Neural progenitor cell (in vitro differentiated cells): ENCODE results near the gene PLXNC1. TPM values are rescaled to one million over a fixed set of nuclear protein-coding genes. Genes with fewer than 3 reads are reported as not detected.

Experiments
- DNase-seq: peaks from one replicate; pipeline ENCODE4 v3.0.0-alpha.2; 2016; ENCODE audit warnings: low spot score
- H2AFZ ChIP-seq: fragments of 200-600 bp; sonication (generic); replicated peaks from 2 replicates; pipeline ENCODE4 v1.6.1; 2016; ENCODE audit warnings: antibody characterized with exemption
- H3F3A ChIP-seq: fragments of 200-600 bp; sonication (generic); 2 replicates; pipeline ENCODE4 v1.6.1; 2016; ENCODE audit warnings: antibody characterized with exemption, low read depth
- H3K27ac ChIP-seq: fragments of 200-600 bp; sonication (generic); 2 replicates; pipeline ENCODE4 v1.5.1; 2016; ENCODE audit warnings: mild to moderate bottlenecking
- H3K27me3 ChIP-seq: fragments of 200-600 bp; sonication (generic); 2 replicates; pipeline ENCODE4 v1.6.1; 2016; ENCODE audit warnings: mild to moderate bottlenecking, moderate library complexity
- H3K36me3 ChIP-seq: fragments of 200-600 bp; sonication (generic); 2 replicates; pipeline ENCODE4 v1.5.1; 2016
- H3K4me1 ChIP-seq: fragments of 200-600 bp; sonication (generic); 2 replicates; pipeline ENCODE4 v1.6.1; 2016; ENCODE audit warnings: mixed run types
- H3K4me2 ChIP-seq: fragments of 200-600 bp; sonication (generic); 2 replicates; pipeline ENCODE4 v1.6.1; 2016
- H3K4me3 ChIP-seq: fragments of 200-600 bp; sonication (generic); 2 replicates; pipeline ENCODE4 v1.5.1; 2016
- H3K79me2 ChIP-seq: fragments of 200-600 bp; sonication (generic); 2 replicates; pipeline ENCODE4 v1.6.1; 2016; ENCODE audit warnings: low read depth
- H3K9ac ChIP-seq: fragments of 200-600 bp; sonication (generic); 2 replicates; pipeline ENCODE4 v1.6.1; 2016
- H3K9me3 ChIP-seq: fragments of 200-600 bp; sonication (generic); 2 replicates; pipeline ENCODE4 v1.5.1; 2016; ENCODE audit warnings: low read depth
- H4K20me1 ChIP-seq: fragments of 200-600 bp; sonication (generic); 2 replicates; pipeline ENCODE4 v1.6.1; 2016; ENCODE audit warnings: low read depth
- H3K27ac Mint-ChIP-seq: 3 replicates; pipeline ENCODE4 v1.8.0; 2021; ENCODE audit warnings: mixed read lengths
- H3K27me3 Mint-ChIP-seq: 2 replicates; pipeline ENCODE4 v1.8.0; 2022; ENCODE audit warnings: low read depth, mild to moderate bottlenecking, inconsistent platforms, moderate library complexity, mixed read lengths; ENCODE audit not compliant: insufficient read depth
- H3K36me3 Mint-ChIP-seq: 3 replicates; pipeline ENCODE4 v1.8.0; 2021; ENCODE audit warnings: mixed read lengths
- H3K4me1 Mint-ChIP-seq: 3 replicates; pipeline ENCODE4 v1.8.0; 2021; ENCODE audit warnings: mixed read lengths
- H3K4me3 Mint-ChIP-seq: 3 replicates; pipeline ENCODE4 v1.8.0; 2021; ENCODE audit warnings: mild to moderate bottlenecking, moderate library complexity, mixed read lengths
- H3K9me3 Mint-ChIP-seq: 3 replicates; pipeline ENCODE4 v1.8.0; 2020; ENCODE audit warnings: mixed read lengths
- CTCF ChIP-seq: fragments of 200-600 bp; sonication (generic); IDR thresholded peaks from 2 replicates; pipeline ENCODE4 v1.5.1; 2017; ENCODE audit warnings: antibody characterized with exemption, mild to moderate bottlenecking
- EZH2 ChIP-seq: fragments of 200-600 bp; sonication (generic); IDR thresholded peaks from 2 replicates; pipeline ENCODE4 v1.6.1; 2017; ENCODE audit warnings: antibody characterized with exemption, mild to moderate bottlenecking, moderate library complexity
- EZH2phosphoT487 ChIP-seq: fragments of 200-600 bp; sonication (generic); IDR thresholded peaks from 2 replicates; pipeline ENCODE4 v1.6.1; 2017; ENCODE audit warnings: antibody characterized with exemption
- total RNA-seq: library from RNA; depleted of rRNA; stranded (reverse); fragments of >200 nt; gene quantifications from 2 replicates; pipeline ENCODE4 v1.2.3, GENCODE V29; 2015; ENCODE audit warnings: low replicate concordance

The PLXNC1 gene
- total RNA-seq, 1 donor from 2014 or later = 16.7 TPM

GRCh38 chr12:94326727-94327126, 178.3 kb downstream of the PLXNC1 start:
- H3K9me3 ChIP-seq = no peaks in the 10 kb centered on the region
- no peaks in the 10 kb centered on the region for H3F3A ChIP-seq
- no peaks in the 10 kb centered on the region for H3K79me2 ChIP-seq
- Mint-ChIP-seq H3K36me3 (peaks cover 52% of the 10 kb centered on the region), H3K27ac (no peak overlapping the region), H3K4me3 (no peak overlapping the region), H3K9me3 (peaks cover 13% of the 10 kb centered on the region), H3K4me1 (peaks cover 2% of the 10 kb centered on the region), H3K27me3 (peaks cover 2% of the 10 kb centered on the region)
- no peak for DNase-seq
- H3K4me2 ChIP-seq = no peak overlapping the region
- peaks cover 9% of the 10 kb centered on the region for H3K36me3 ChIP-seq
- H4K20me1 ChIP-seq = no peaks in the 10 kb centered on the region
- no peaks in the 10 kb centered on the region for H3K27me3 ChIP-seq
- no peak overlapping the region for H3K9ac ChIP-seq
- H3K4me1 ChIP-seq = peaks cover 3% of the 10 kb centered on the region
- no peak overlapping the region for H3K4me3 ChIP-seq
- H2AFZ ChIP-seq = no peak overlapping the region
- no peak overlapping the region for H3K27ac ChIP-seq
- TF ChIP-seq EZH2phosphoT487 (no peak), CTCF (no peak), EZH2 (no peak)

GRCh38 chr12:94327809-94328208, 179.4 kb downstream of the PLXNC1 start:
- H3K27me3 ChIP-seq = no peaks in the 10 kb centered on the region
- no peak overlapping the region for H3K27ac ChIP-seq
- Mint-ChIP-seq H3K9me3 (peaks cover 12% of the 10 kb centered on the region), H3K4me3 (no peak overlapping the region), H3K4me1 (peaks cover 2% of the 10 kb centered on the region), H3K36me3 (peaks cover 47% of the 10 kb centered on the region), H3K27me3 (peaks cover 2% of the 10 kb centered on the region), H3K27ac (no peak overlapping the region)
- no peaks in the 10 kb centered on the region for H3K9me3 ChIP-seq
- no peak overlapping the region for H3K9ac ChIP-seq
- no peak for DNase-seq
- H3K79me2 ChIP-seq = no peaks in the 10 kb centered on the region
- no peaks in the 10 kb centered on the region for H4K20me1 ChIP-seq
- H3K4me1 ChIP-seq = peaks cover 3% of the 10 kb centered on the region
- H3F3A ChIP-seq = no peaks in the 10 kb centered on the region
- no peak overlapping the region for H2AFZ ChIP-seq
- H3K4me3 ChIP-seq = no peak overlapping the region
- peaks cover 14% of the 10 kb centered on the region for H3K36me3 ChIP-seq
- no peak overlapping the region for H3K4me2 ChIP-seq
- TF ChIP-seq EZH2 = no peak
- TF ChIP-seq EZH2phosphoT487 = no peak
- no peak for TF ChIP-seq CTCF

- Histone ChIP-seq H3K4me1 (peaks cover 9% of the 10 kb centered on the region), H3K27me3 (no peaks in the 10 kb centered on the region)
These were observed 181.0 kb downstream of the PLXNC1 start for GRCh38 chr12:94329366-94329765.

More at GRCh38 chr12:94329366-94329765, 181.0 kb downstream of the PLXNC1 start:
- Histone ChIP-seq H3K9ac (no peak overlapping the region), H3K4me2 (no peak overlapping the region), H2AFZ (no peak overlapping the region), H3K4me3 (no peak overlapping the region), H3F3A (no peaks in the 10 kb centered on the region), H3K27ac (no peak overlapping the region), H4K20me1 (no peaks in the 10 kb centered on the region), H3K36me3 (peaks cover 4% of the 10 kb centered on the region), H3K9me3 (no peaks in the 10 kb centered on the region), H3K79me2 (no peaks in the 10 kb centered on the region)
- H3K4me1 Mint-ChIP-seq = peaks cover 6% of the 10 kb centered on the region
- TF ChIP-seq EZH2phosphoT487 = no peak
- no peak for TF ChIP-seq EZH2
- no peak for TF ChIP-seq CTCF
- H3K36me3 Mint-ChIP-seq = peaks cover 36% of the 10 kb centered on the region
- H3K27me3 Mint-ChIP-seq = no peaks in the 10 kb centered on the region
- DNase-seq = no peak
- no peak overlapping the region for H3K4me3 Mint-ChIP-seq
- H3K27ac Mint-ChIP-seq = no peak overlapping the region
- H3K9me3 Mint-ChIP-seq = peaks cover 6% of the 10 kb centered on the region
